WERI-Rb-1 (cell line): ENCODE results near the gene RTN4R.
"Not testable (repeated sequence)": the region's sequence is repeated elsewhere in the genome, so short reads cannot be mapped to it uniquely, and the experiment has no call there.

Source experiments
- DNase-seq: peaks from one replicate; pipeline ENCODE4 v3.0.0-alpha.2; 2020
- H3K27ac ChIP-seq: fragments of 250-450 bp; sonication (Bioruptor Pico); 2 replicates; pipeline ENCODE4 v1.5.1; 2020; ENCODE audit warnings: mild to moderate bottlenecking, moderate library complexity
- H3K27me3 ChIP-seq: fragments of 250-450 bp; sonication (Bioruptor Pico); 2 replicates; pipeline ENCODE4 v1.5.1; 2021; ENCODE audit warnings: mild to moderate bottlenecking, low read depth, moderate library complexity; ENCODE audit not compliant: insufficient read depth, severe bottlenecking
- H3K36me3 ChIP-seq: fragments of 250-450 bp; sonication (Bioruptor Pico); 2 replicates; pipeline ENCODE4 v1.5.1; 2020; ENCODE audit warnings: mild to moderate bottlenecking, moderate library complexity
- H3K4me3 ChIP-seq: 2 replicates; pipeline ENCODE4 v1.5.1; 2011; ENCODE audit warnings: low read depth, mild to moderate bottlenecking, control low read depth, low read length
- H3K9me3 ChIP-seq: fragments of 250-450 bp; sonication (Bioruptor Pico); 2 replicates; pipeline ENCODE4 v1.5.1; 2021; ENCODE audit warnings: mild to moderate bottlenecking, moderate library complexity; ENCODE audit not compliant: severe bottlenecking
- CTCF ChIP-seq: IDR thresholded peaks from 2 replicates; pipeline ENCODE4 v1.5.1; 2011; ENCODE audit warnings: low read depth, mild to moderate bottlenecking, control low read depth, inconsistent platforms, low read length

Gene RTN4R

DNA sequence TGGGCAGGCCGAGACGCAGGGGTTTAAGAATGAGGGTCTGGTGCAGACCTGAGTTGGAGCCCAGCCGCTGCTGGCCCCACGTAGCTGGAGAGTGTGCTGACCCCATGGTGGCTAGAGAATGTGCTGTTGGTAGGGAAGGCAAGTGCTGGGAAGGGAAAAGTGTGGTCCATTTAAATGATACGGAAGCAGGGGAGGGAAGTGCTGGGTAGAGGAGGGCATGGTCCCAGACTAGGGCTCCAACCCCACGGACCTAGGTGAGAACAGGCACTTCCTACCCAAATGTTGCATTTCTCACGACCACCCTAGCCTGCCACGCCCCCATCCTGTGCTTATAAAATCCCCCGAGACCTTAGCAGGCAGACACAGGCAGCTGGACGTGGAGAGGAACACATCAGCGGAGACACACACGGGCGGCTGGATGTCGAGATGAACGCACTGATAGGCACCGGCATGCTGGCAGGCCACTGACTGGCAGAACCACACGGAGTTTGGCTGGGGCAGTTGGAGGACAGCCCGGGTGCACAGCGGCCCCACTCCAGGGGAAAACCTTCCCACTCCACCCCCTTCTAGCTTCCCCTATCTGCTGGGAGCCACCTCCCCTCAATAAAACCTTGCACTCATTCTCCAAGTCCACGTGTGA, 18.8 kb upstream of the RTN4R start:
- not testable (repeated sequence) for H3K9me3 ChIP-seq, H3K36me3 ChIP-seq, H3K4me3 ChIP-seq, DNase-seq, H3K27me3 ChIP-seq, H3K27ac ChIP-seq

- not testable (repeated sequence) for H3K9me3 ChIP-seq, H3K36me3 ChIP-seq, H3K27ac ChIP-seq, H3K4me3 ChIP-seq, H3K27me3 ChIP-seq, DNase-seq
Measured at GRCh38 chr22:20286312-20286660, 18.2 kb upstream of the RTN4R start.

DNA sequence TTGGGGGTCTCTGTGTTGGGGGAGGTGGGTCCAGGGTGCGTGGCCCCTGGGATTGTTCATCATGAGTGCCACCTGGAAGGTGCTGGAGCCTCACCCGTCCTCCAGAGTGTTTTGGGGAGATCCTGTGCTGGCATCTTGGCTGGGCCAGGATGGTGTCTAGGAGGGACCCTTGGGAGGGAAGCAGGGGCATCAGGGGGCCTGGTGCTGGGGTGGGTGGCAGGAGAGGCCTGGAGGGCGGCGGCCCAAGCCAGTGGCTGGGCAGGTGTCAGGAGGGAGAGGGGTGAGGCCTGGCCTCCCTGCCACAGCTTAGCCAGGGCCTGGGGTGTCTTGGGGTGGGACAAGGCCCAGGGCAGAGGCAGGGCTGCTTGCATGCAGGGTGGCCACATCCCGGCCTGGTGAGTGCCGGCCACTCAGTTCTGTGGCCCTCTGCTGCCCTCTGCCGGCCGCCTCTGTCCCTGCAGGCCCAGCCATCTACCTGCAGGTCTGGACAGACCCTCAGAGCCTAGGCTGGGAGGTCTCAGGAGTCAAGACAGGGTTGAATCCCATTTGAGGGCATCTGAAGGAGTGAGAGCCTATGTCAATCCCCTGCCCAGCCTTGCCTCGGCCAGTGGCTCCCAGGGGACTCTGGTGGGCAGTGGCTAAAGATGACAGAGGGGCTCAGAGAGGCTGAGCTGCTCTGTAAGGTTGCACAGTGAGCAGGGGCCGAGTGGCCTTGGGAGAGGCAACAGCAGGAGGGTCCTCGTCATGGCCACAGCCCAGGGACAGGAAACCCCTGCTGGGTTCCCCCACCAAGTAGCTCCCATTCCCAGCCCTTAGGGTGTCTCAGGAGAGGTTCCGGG, 17.6 kb upstream of the RTN4R start:
- H3K27me3 ChIP-seq, H3K27ac ChIP-seq, H3K9me3 ChIP-seq, H3K4me3 ChIP-seq, H3K36me3 ChIP-seq: not testable (repeated sequence)
- TF ChIP-seq CTCF: peak; percentile 84
- peak; percentile 61 for DNase-seq

DNA sequence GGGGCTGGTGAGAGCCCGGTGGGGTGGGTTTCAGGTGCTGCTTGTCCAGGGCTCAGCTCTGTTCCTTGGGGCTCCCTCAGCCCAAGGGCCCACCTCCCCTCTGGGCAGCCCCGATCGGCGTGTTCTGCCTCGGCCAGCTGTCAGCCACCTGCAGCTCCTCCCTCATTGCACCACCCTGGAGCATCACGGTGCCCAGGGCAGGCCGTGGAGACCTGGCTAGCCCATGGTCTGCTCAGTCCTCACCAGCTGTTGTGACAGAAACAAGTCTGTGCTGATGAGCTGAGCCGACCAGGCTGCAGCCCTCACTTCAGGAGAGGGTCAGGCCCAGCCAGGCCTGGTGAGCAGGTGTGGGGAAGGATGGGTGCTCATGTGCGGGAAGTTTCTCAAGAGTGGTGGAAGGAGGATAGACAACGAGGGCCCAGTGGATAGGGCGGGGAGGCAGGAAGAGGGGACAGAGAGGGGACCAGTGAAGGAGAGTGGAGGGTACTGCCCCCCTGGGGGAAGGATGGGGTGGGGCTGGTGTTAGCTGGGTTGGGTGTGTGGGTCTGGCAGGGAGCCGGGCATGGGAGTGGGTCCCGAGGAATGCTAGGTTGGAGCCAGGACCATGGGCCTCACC, 16.5 kb upstream of the RTN4R start:
- no peak for TF ChIP-seq CTCF
- Histone ChIP-seq H3K27me3 (no peaks in the 10 kb centered on the region), H3K9me3 (no peaks in the 10 kb centered on the region), H3K27ac (no peak overlapping the region), H3K36me3 (no peaks in the 10 kb centered on the region), H3K4me3 (no peak overlapping the region)
- DNase-seq: no peak

GRCh38 chr22:20283674-20284066, 15.6 kb upstream of the RTN4R start:
- DNase-seq: no peak
- H3K4me3 ChIP-seq: no peak overlapping the region
- H3K36me3 ChIP-seq: no peaks in the 10 kb centered on the region
- no peaks in the 10 kb centered on the region for H3K27me3 ChIP-seq
- H3K9me3 ChIP-seq: no peaks in the 10 kb centered on the region
- TF ChIP-seq CTCF: no peak
- H3K27ac ChIP-seq: no peak overlapping the region

GRCh38 chr22:20282901-20283673, 15.0 kb upstream of the RTN4R start:
- TF ChIP-seq CTCF: no peak

More at GRCh38 chr22:20282901-20283673, 15.0 kb upstream of the RTN4R start:
- H3K9me3 ChIP-seq: no peaks in the 10 kb centered on the region
- no peaks in the 10 kb centered on the region for H3K27me3 ChIP-seq
- H3K27ac ChIP-seq: no peak overlapping the region
- DNase-seq: no peak
- no peaks in the 10 kb centered on the region for H3K36me3 ChIP-seq
- no peak overlapping the region for H3K4me3 ChIP-seq
